Daoy (cell line): ENCODE data around the gene KCNJ2. TPM values are rescaled to one million over a fixed set of nuclear protein-coding genes. Genes with fewer than 3 reads are reported as not detected.

Experiments used
- DNase-seq: peaks from one replicate; pipeline ENCODE4 v3.0.0-alpha.2; 2015; ENCODE audit warnings: low read depth
- total RNA-seq: library from RNA; depleted of rRNA; stranded (reverse); fragments of >200 nt; shearing (Covaris generic); gene quantifications from 2 replicates; pipeline ENCODE4 v1.2.3, GENCODE V29; 2014; rRNA removed

Gene KCNJ2
- total RNA-seq, 1 experiment from 2014 or later = 0.63 TPM

GRCh38 chr17:70202840-70203239, 33.5 kb downstream of the KCNJ2 start:
- no peak for DNase-seq

DNA sequence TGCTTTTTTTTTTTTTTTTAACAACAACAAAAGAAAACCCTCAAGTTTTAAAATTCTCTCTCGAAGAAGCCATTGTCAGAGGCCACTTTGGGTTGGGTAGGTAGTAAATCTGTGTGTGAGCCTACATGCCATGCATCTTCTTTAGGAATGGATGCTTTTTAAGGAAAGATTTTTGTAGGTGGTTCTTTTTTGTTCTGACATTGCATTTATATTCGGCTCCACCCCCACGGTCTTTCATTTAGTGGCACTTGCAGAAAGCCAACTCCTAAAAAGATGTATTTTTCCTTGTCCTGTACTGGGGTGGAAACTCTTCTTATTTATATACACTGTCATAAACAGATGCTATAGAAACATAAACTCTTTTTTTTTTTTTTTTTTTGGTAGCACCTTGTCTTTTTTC, 35.1 kb downstream of the KCNJ2 start:
- DNase-seq = no peak

GRCh38 chr17:70205401-70205800, 36.1 kb downstream of the KCNJ2 start:
- DNase-seq = no peak

DNA sequence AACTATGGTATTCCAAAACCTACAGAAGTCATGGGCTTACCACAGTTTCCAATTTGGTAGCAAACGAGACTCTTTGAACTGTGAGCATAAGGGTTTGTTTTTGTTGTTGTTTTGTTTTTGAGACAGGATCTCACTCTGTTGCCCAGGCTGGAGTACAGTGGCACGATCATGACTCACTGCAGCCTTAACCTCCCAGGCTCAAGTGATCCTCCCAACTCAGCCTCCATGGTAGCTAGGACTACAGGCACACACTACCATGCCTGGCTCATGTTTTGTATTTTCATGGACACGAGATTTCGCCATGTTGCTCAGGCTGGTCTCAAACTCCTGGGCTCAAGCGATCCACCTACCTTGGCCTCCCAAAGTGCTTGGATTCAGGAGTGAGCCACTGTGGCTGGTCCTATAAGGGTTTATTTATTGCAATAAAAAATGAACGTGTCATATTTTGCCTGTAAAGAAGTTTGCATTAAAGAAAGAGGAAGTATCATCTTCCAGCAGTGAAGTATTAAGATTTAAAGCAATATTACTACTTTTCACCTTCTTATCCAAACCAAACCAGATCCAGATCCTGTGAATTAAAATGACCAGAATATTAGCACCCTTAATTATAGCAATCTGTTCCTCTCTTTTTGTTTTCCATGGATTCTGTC, 37.2 kb downstream of the KCNJ2 start:
- no peak for DNase-seq

DNA sequence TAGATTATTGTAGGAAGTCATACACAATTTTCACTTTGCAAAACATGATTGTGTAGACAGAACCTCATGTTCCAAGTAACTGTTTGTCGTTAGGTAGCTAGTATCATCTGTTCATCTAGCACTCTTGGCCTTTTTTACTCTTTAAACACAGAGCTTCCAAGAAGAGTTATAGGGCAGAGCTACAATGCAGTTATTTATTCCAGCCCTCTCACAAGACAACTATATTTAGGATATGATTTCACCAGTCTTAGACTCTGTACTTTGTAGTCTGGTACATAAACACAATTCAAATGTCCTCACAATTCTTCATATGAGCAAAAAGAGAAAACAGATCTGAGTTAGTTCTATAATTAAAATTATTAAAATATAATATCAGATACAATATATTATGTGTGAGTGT, 37.9 kb downstream of the KCNJ2 start:
- DNase-seq = no peak

GRCh38 chr17:70208080-70208794, 38.9 kb downstream of the KCNJ2 start:
- DNase-seq = no peak

DNA sequence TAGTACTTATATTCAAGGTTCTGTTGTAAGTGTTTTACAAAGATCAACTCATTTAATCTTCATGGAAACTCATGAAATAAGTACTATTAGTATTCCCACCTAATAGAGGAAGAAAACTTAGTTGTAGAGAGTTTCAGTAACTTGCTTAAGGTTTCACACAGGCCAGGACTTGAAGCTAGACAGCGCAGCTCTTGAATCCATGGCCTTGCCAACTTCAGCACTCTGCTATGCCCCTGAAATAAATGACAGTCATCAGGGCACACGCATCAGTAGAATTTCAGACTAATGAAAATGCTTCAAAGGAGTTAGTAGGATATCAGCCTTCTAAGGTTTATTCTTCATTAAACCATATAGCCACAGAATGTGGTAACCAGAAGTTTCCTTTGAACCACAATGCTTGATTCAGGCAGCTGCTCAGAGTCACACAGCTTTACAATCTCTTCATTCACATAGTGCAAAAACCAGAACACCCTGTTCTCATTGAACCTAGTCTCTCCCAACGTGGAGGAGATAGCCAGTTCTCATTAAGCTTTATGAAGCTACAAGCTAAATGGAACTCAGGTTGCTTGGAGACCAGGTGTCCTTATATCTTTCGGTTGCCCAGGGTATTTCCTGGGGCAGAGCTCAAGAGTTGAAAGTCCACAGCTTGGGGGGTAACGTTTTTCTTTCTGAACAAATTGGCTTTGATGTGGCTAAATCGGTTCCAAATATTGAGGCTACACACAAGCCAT, 39.7 kb downstream of the KCNJ2 start:
- DNase-seq = no peak

DNA sequence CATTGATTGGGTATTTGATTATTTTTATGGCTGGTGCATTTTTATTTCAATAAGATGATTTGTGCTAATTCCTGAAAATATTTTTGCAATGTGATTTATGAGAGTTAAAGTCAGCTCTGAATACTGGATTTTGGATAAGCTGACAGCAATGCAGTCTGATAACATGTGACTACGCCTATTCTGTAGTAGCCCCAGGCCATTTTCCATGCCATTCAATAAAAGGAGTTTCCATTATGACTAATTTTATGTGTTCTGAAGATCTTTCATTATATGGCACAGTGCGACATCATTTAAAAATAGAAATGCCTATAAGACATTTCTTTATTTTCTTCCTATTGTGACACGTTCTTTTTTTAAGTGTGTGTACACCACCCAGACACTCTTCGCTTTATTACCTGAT, 46.3 kb downstream of the KCNJ2 start:
- DNase-seq = no peak

DNA sequence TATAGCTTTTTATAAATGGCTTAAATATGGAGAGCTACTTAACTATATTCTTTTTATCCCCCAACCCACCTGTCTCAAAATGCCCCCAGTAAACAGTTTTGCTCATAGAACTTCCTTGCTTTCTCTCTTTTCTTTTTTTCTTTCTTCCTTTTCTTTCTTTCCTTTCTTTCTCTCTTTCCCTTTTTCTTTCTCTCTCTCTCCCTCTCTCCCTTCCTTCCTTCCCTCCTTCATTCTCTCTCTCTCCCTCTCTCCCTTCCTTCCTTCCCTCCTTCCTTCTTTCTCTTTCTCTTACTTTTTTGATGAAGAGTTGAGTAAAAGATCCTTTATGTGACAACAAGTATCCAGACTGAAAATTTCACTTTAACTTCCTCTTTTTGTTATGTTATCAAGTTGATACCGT, 48.2 kb downstream of the KCNJ2 start:
- DNase-seq = no peak

- no peak for DNase-seq
These were observed 55.9 kb downstream of the KCNJ2 start for GRCh38 chr17:70225276-70225675.

Other genes with a start within 250 kb of the KCNJ2 start
- gene KCNJ16, start 94.3 kb upstream of the KCNJ2 start, total RNA-seq = not detected in 2 replicates